Muscle layer of colon (tissue), 2 donors: ENCODE measurements around the gene CLMN.

Experiments used
- H3K27ac ChIP-seq: one replicate; pipeline ENCODE4 v1.7.0; 2013; ENCODE audit warnings: low read depth, mild to moderate bottlenecking, low read length, moderate library complexity
- H3K27me3 ChIP-seq, 2 donors: one replicate each; pipeline ENCODE4 v1.7.0; 2013; ENCODE audit warnings: low read length in 2 of 2, mild to moderate bottlenecking in 2 of 2; ENCODE audit not compliant: insufficient read depth in 2 of 2, control insufficient read depth in 1 of 2
- H3K36me3 ChIP-seq: one replicate; pipeline ENCODE4 v1.7.0; 2013; ENCODE audit warnings: mild to moderate bottlenecking, low read length; ENCODE audit not compliant: insufficient read depth
- H3K4me1 ChIP-seq: one replicate; pipeline ENCODE4 v1.7.0; 2013; ENCODE audit warnings: mild to moderate bottlenecking, low read length; ENCODE audit not compliant: insufficient read depth
- H3K4me3 ChIP-seq, 2 donors: one replicate each; pipeline ENCODE4 v1.7.0; 2013; ENCODE audit warnings: low read length in 2 of 2, low read depth in 1 of 2, mild to moderate bottlenecking in 1 of 2, moderate library complexity in 1 of 2
- H3K9ac ChIP-seq: one replicate; pipeline ENCODE4 v1.7.0; 2013; ENCODE audit warnings: low read length
- H3K9me3 ChIP-seq: one replicate; pipeline ENCODE4 v1.7.0; 2013; ENCODE audit warnings: mild to moderate bottlenecking, low read length
- donor health status: abdominal sarcoma.
- donor health status: Adenocarcinoma of cecum.

Gene CLMN

GRCh38 chr14:95262511-95262891, 57.2 kb downstream of the CLMN start:
- Histone ChIP-seq H3K4me1 (no peaks in the 10 kb centered on the region), H3K27me3 (no peaks in the 10 kb centered on the region), H3K36me3 (no peaks in the 10 kb centered on the region), H3K4me3 (no peak overlapping the region), H3K27ac (no peak overlapping the region), H3K9ac (no peak overlapping the region), H3K9me3 (no peaks in the 10 kb centered on the region)

DNA sequence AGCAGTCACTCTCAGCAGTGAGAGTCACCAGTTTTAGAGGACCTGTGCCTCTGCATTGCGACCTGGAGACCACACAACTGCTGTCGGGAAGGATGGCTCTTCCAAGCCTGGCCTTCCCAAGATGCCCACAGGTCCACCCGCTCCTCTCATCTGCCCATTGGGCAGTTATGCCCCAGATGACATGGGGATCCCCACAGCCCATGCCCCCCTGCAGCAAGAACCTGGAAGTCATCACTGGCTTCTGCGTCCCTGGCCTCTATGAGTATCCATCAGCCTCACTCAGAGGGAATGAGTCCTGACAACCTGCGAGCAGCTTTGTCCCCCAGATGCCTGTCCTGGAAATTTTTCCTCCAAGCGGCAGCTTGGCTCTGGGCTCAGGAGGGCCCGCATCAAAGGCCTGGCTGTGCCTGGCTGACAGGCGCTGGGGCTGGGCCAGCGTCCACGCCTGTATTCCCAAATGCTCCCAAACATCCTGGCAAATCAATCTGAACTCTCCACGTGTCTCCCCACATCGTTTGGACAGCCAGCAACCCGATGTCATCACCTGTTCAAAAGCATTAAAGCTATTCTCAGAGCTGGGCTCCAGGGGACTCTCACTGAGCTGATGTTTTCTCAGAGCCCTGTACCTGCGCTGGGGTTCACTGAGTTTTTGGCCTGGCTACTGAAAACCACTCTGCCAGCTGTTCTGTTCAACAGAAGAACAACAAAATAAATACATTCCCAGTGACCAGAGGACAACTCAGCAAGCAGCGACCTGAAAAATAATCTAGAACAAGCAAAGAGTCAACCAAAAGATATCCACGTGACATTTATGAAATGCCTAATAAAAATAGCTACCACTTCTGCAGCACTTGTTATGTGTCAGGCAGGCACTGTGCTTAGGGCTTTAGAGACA, 57.8 kb downstream of the CLMN start:
- Histone ChIP-seq H3K27ac (no peak overlapping the region), H3K9ac (no peak overlapping the region), H3K4me1 (no peaks in the 10 kb centered on the region), H3K27me3 (no peaks in the 10 kb centered on the region), H3K9me3 (no peaks in the 10 kb centered on the region), H3K4me3 (no peak overlapping the region), H3K36me3 (no peaks in the 10 kb centered on the region)

- Histone ChIP-seq H3K4me3 (no peak overlapping the region), H3K9ac (no peak overlapping the region), H3K27me3 (no peaks in the 10 kb centered on the region), H3K9me3 (no peaks in the 10 kb centered on the region), H3K4me1 (no peaks in the 10 kb centered on the region), H3K36me3 (no peaks in the 10 kb centered on the region), H3K27ac (no peak overlapping the region)
These were observed 59.0 kb downstream of the CLMN start for GRCh38 chr14:95260537-95261361.

GRCh38 chr14:95258754-95259593, 60.7 kb downstream of the CLMN start:
- no peaks in the 10 kb centered on the region for H3K4me1 ChIP-seq

GRCh38 chr14:95258156-95258555, 61.6 kb downstream of the CLMN start:
- Histone ChIP-seq H3K4me3 (no peak overlapping the region), H3K9me3 (no peaks in the 10 kb centered on the region), H3K27ac (no peak overlapping the region), H3K27me3 (no peaks in the 10 kb centered on the region), H3K4me1 (no peaks in the 10 kb centered on the region), H3K36me3 (no peaks in the 10 kb centered on the region), H3K9ac (no peak overlapping the region)

More at GRCh38 chr14:95258754-95259593, 60.7 kb downstream of the CLMN start:
- Histone ChIP-seq H3K9ac (no peak overlapping the region), H3K9me3 (no peaks in the 10 kb centered on the region), H3K27me3 (no peaks in the 10 kb centered on the region), H3K27ac (no peak overlapping the region), H3K36me3 (no peaks in the 10 kb centered on the region), H3K4me3 (no peak overlapping the region)

GRCh38 chr14:95257521-95257920, 62.2 kb downstream of the CLMN start:
- Histone ChIP-seq H3K9me3 (no peaks in the 10 kb centered on the region), H3K36me3 (no peaks in the 10 kb centered on the region), H3K9ac (no peak overlapping the region), H3K27ac (no peak overlapping the region), H3K4me3 (no peak overlapping the region), H3K4me1 (no peaks in the 10 kb centered on the region), H3K27me3 (no peaks in the 10 kb centered on the region)

GRCh38 chr14:95256776-95257060, 63.0 kb downstream of the CLMN start:
- no peaks in the 10 kb centered on the region for H3K36me3 ChIP-seq
- no peak overlapping the region for H3K9ac ChIP-seq
- H3K4me1 ChIP-seq = no peaks in the 10 kb centered on the region
- H3K9me3 ChIP-seq = no peaks in the 10 kb centered on the region
- H3K27ac ChIP-seq = no peak overlapping the region
- H3K4me3 ChIP-seq = no peak overlapping the region
- no peaks in the 10 kb centered on the region for H3K27me3 ChIP-seq

GRCh38 chr14:95256002-95256775, 63.5 kb downstream of the CLMN start:
- no peaks in the 10 kb centered on the region for H3K27me3 ChIP-seq
- H3K4me1 ChIP-seq = no peaks in the 10 kb centered on the region
- H3K27ac ChIP-seq = no peak overlapping the region
- H3K9ac ChIP-seq = no peak overlapping the region
- no peak overlapping the region for H3K4me3 ChIP-seq
- no peaks in the 10 kb centered on the region for H3K9me3 ChIP-seq
- no peaks in the 10 kb centered on the region for H3K36me3 ChIP-seq

DNA sequence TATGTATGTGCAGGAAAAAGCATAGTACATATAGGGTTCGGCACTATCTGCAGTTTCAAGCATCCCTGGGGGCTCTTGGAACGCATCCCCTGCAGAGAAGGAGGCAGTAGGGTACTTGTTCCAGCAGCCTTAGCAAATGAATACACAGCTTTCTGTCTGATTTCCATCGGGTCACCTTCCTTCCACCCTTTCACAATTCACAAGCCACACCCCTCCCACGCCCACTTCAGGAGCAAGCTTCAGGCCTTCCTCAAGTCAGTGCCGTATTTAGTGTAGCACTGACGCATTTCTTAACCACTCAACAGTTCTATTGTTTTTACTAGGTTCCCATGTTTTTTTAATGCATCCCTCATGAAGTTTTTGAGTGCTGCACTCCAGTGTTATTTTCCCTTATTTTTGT, 64.2 kb downstream of the CLMN start:
- Histone ChIP-seq H3K4me1 (no peaks in the 10 kb centered on the region), H3K4me3 (no peak overlapping the region), H3K36me3 (no peaks in the 10 kb centered on the region), H3K27ac (no peak overlapping the region), H3K27me3 (no peaks in the 10 kb centered on the region), H3K9me3 (no peaks in the 10 kb centered on the region), H3K9ac (no peak overlapping the region)

DNA sequence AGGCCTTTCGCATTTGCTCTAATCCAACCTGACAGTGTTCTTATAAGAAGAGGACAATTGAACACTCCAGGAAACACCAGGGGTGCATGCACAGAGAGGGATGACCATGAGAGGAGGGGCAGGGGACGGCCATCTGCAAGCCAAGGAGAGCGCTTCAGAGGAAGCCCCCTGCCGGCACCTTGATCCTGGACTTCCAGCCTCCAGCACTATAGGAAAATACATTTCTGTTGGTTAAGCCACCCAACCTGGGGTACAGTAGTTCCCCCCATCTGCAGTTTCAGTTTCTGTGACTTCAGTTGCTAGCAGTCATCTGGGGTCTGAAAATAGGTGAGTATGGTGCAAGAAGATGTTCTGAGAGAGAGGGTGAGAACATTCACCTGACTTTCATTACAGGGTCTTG, 64.7 kb downstream of the CLMN start:
- H3K27me3 ChIP-seq = no peaks in the 10 kb centered on the region
- H3K4me3 ChIP-seq = no peak overlapping the region
- no peak overlapping the region for H3K9ac ChIP-seq
- no peaks in the 10 kb centered on the region for H3K36me3 ChIP-seq
- no peaks in the 10 kb centered on the region for H3K4me1 ChIP-seq
- H3K9me3 ChIP-seq = no peaks in the 10 kb centered on the region
- H3K27ac ChIP-seq = no peak overlapping the region

DNA sequence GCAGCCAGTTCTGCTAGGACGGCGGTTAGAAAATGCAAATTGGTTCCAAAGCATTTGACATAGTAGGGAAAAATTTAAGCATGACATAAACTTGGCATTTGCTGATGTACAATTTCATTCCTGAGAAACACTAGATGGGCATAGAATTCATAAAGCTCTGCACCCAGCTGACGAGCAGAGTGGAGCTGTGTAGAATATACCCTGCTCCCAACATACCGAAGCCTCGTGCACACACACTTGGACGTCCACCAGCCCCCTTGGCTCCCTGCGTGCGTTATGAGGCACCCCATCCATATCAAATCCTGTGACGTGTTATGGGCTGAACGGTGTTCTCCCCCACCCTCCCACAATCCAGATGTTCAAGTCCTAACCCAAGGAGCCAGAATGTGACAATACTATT, 65.4 kb downstream of the CLMN start:
- H3K9me3 ChIP-seq = no peaks in the 10 kb centered on the region
- H3K4me3 ChIP-seq = no peak overlapping the region
- H3K27ac ChIP-seq = no peak overlapping the region
- no peaks in the 10 kb centered on the region for H3K27me3 ChIP-seq
- no peaks in the 10 kb centered on the region for H3K4me1 ChIP-seq
- H3K9ac ChIP-seq = no peak overlapping the region
- H3K36me3 ChIP-seq = no peaks in the 10 kb centered on the region
